Nucleus accumbens (tissue), 56 donors: ENCODE results near the gene RAPGEF6.
"Not testable (repeated sequence)": the region's sequence is repeated elsewhere in the genome, so short reads cannot be mapped to it uniquely, and the experiment has no call there.

Experiments used
- DNase-seq, 56 donors: peaks; one replicate each; lab custom pipeline; 2025; lab: John Stamatoyannopoulos, UW

Gene RAPGEF6, protein sequence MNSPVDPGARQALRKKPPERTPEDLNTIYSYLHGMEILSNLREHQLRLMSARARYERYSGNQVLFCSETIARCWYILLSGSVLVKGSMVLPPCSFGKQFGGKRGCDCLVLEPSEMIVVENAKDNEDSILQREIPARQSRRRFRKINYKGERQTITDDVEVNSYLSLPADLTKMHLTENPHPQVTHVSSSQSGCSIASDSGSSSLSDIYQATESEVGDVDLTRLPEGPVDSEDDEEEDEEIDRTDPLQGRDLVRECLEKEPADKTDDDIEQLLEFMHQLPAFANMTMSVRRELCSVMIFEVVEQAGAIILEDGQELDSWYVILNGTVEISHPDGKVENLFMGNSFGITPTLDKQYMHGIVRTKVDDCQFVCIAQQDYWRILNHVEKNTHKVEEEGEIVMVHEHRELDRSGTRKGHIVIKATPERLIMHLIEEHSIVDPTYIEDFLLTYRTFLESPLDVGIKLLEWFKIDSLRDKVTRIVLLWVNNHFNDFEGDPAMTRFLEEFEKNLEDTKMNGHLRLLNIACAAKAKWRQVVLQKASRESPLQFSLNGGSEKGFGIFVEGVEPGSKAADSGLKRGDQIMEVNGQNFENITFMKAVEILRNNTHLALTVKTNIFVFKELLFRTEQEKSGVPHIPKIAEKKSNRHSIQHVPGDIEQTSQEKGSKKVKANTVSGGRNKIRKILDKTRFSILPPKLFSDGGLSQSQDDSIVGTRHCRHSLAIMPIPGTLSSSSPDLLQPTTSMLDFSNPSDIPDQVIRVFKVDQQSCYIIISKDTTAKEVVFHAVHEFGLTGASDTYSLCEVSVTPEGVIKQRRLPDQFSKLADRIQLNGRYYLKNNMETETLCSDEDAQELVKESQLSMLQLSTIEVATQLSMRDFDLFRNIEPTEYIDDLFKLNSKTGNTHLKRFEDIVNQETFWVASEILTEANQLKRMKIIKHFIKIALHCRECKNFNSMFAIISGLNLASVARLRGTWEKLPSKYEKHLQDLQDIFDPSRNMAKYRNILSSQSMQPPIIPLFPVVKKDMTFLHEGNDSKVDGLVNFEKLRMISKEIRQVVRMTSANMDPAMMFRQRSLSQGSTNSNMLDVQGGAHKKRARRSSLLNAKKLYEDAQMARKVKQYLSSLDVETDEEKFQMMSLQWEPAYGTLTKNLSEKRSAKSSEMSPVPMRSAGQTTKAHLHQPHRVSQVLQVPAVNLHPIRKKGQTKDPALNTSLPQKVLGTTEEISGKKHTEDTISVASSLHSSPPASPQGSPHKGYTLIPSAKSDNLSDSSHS (N-terminal part only)

GRCh38 chr5:131634996-131635683, at the start of gene RAPGEF6:
RAPGEF6 (minus strand) TSS chr5:131635229; CDS start chr5:131635030, 199 bp downstream.
- DNase-seq: peak; percentile 81 to 99 (median 95)

DNA sequence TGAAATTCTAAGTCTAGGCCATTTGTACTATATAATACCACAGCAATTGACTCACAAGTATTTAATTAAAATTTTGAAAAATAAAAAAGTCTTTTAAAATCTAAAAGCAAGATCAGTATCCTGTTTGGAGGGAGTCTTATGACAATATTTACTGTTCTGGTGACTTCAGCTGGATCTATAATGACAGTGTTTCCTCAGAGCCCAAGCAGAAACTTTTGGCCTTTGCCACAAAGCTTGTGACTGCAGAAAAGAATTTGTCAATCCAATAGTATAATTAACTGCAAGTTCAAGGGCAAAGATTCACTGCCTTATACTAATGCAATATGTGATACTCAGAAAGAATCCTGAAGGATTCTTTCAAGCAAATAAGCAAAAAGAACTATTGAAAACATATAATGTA, 49.6 kb upstream of the RAPGEF6 start:
- no peak for DNase-seq

GRCh38 chr5:131684051-131684450, 49.0 kb upstream of the RAPGEF6 start:
- no peak for DNase-seq

DNA sequence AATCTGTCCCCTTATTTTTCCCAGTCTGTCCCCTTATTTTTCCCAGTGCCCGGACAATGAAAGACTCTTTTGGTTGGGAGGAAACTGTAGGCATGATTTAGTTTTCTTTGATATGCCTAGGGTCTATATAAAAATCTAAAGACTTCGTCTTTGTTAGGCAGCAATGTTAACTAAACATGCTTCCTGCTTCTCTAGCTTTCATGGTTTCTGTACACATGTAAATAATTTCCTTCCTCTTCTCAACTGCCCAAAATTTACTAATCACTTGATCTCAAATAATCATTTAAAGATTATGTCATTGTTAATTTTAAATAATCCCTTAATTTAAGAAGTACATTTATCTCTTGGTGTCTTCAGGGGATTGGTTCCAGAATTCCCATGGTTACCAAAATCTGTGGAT, 47.8 kb upstream of the RAPGEF6 start:
- no peak for DNase-seq

DNA sequence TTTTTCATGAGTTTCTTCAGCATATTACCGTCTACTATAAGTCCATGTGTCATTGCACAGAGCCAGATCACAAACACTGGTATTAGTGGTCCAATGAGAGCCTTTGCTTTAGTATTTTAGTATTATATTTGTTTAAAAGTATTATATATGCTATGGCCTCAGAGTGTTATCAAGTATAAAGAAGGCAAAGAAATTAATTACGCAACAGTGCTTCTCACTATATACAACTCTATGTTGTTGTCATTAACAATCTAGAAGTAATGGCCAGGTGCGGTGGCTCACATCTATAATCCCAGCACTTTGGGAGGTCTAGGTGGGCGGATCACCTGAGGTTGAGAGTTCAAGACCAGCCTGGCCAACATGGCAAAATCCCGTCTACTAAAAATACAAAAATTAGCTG, 47.1 kb upstream of the RAPGEF6 start:
- no peak for DNase-seq

DNA sequence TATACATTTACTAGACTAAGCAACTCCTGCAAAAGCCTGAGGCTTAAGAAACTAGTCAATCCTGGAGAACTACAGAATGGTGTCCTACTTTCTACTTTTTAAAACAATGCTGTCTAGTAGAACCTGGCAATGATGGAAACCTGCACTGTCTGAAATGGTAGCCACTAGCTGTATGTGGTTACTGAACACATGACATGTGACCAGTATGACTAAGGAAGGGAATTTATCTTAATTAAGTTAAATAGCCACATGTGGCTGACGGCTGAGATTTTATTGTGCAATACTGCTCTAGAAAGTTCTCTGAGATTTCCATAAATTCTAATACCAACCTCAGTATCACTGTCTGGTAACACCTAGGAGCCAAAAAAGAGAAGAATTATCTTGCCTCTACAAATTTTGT, 44.9 kb upstream of the RAPGEF6 start:
- DNase-seq: no peak

- DNase-seq: not testable (repeated sequence)
Measured at GRCh38 chr5:131678273-131678672, 43.2 kb upstream of the RAPGEF6 start.

DNA sequence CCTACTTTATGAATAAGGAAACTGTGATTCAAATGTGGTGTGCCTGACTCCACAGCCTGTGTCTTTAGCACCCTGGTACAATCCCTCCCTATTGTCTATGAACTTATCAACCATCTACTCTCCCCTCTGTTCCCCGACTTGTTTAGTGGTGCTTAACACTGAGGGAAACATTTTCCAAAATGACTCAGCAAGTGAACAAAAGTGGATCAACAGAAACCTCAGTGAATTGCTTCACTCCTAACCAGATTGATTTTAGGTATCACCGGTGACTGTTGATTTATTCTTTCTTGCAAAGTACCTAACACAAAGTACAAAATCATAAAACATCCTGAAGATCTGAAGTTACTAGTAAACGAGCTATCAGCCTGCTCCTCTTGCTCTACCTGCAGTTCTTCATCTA, 42.1 kb upstream of the RAPGEF6 start:
- no peak for DNase-seq

- DNase-seq: no peak
Measured at GRCh38 chr5:131672776-131673175, 37.7 kb upstream of the RAPGEF6 start.

DNA sequence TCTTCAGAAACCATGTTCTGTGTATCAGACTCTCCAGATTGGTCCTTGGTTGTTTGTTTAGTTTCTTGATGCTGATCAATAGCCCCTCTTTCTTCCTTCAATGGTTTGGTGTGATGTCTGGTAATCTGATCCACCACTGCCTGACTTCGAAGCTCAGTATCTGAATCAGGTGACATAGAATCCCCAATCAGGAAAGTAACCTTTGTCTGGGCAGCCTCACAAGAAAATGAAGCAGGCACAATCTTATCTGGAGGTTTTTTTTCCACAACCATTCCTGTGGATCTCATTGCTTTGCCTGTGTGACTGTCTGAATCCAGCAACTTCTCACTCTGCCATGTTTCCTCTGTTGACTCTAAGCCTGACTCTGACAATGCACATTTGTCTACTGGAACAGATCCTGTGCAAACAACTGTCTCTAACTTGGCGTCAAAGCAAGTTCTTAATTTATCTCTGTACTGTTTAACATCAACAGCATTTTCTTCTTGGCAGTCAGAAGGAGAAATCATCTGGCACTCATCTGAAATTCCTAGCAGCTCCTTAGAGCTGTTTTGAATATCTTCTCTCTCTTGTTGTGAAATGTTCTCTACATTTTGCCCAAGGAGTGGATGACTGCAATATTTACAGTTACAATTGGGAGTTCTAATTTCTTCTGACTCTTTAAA, 37.1 kb upstream of the RAPGEF6 start:
- DNase-seq: peak in 26 of 56 donors; percentile 1 to 50 (median 10)

- DNase-seq: no peak
Measured at GRCh38 chr5:131671409-131671808, 36.4 kb upstream of the RAPGEF6 start.

DNA sequence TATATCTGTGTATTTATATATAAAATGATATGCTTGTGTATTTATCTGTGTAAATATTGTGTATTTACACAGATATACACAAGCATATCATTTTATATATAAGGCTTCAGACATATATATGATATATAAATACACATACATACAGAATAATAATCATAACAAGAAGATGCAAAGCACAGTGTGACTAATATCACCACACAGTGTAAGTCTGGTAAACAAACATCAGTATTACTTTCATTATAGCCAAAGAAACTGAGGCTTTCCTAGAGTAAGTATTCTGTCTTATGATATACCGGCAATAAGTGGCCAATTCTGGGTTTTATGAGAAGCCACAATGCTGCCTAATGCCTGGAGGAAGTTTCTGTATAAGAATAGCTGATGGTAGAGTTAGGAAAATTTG, 29.9 kb upstream of the RAPGEF6 start:
- no peak for DNase-seq

DNA sequence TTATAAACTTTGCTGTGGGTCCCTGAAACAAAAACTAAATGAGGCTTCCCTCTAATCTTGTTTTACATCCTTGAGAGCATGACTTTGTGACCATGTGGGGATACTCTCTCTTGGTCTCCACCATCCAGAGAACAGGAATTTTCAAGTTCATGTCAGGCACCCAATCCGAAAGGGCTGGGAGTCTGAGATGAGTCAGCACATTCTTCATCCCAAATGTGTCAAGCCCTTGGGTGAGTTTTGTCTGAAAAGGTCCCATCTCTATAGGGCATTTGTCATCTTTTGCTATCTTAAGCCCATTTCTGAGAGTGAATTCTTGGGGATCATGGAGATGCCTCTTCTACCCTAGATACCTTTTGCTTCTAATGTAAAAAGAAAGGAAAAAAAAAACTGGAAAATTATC, 26.9 kb upstream of the RAPGEF6 start:
- no peak for DNase-seq

DNA sequence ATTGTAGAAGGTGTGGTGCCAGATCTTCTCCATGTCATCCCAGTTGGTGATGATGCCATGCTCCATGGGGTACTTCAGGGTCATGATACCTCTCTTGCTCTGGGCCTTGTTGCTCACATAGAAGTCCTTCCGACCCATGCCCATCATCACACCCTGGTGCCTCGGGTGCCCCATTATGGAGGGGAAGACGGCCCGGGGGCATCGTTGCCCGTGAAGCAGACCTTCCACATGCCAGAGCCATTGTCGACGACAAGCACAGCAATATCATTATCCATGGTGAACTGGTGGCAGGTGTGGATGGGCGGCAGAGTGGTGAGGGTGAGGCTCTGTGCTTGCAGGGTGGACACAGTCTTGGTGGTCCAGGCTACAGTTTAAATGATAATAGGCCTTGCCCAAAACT, 24.8 kb upstream of the RAPGEF6 start:
- no peak for DNase-seq

- no peak for DNase-seq
Measured at GRCh38 chr5:131659290-131659689, 24.3 kb upstream of the RAPGEF6 start.

GRCh38 chr5:131654776-131655175, 19.7 kb upstream of the RAPGEF6 start:
- no peak for DNase-seq

DNA sequence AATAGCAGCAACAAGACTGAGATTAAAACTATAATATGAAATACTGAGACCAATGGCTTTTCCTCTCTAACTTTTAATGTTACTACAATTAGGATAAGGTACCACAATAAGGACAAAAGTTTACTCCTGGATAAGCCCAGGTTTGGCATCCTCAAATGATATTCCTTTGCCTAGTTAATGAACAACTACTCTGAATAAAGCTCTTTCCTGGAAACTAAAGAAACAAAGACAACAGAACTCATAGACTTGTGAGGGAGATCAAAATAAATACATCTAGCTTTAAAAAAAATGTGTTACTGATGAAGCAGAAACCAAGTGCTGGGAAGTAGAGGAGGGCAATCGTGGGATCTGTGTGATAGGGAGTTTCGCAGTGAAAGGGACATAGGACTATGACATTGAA, 19.3 kb upstream of the RAPGEF6 start:
- DNase-seq: no peak

GRCh38 chr5:131649161-131649560, 14.1 kb upstream of the RAPGEF6 start:
- DNase-seq: no peak

- DNase-seq: no peak
Measured at GRCh38 chr5:131647048-131647769, 12.2 kb upstream of the RAPGEF6 start.
